Right ventricle myocardium inferior (tissue), 1 donor: ENCODE measurements around the gene SRSF2. TPM values are rescaled to one million over a fixed set of nuclear protein-coding genes. Genes with fewer than 3 reads are reported as not detected.
A peak's percentile ranks its signal among the peaks of the same experiment; 100 is the strongest.
"Not testable (repeated sequence)": the region's sequence is repeated elsewhere in the genome, so short reads cannot be mapped to it uniquely, and the experiment has no call there.

Experiments used
- ATAC-seq: fragments of 200-7000 bp; cut with Tn5 transposase; one replicate; pipeline ENCODE4 v1.9.1; 2020; ENCODE audit warnings: mild to moderate bottlenecking, moderate library complexity
- DNase-seq: peaks from one replicate; pipeline ENCODE4 v3.0.0; 2021; ENCODE audit errors: missing footprints
- intact Hi-C: fragments of 100-400 bp; cut with DNase I; formaldehyde crosslinking; loops from one replicate; pipeline ENCODE4 v1.11.0; 2022
- long read RNA-seq: library from polyadenylated mRNA; unstranded; transcript quantifications from one replicate; pipeline ENCODE4 v2.0.0, GENCODE V29; 2021
- total RNA-seq: library from RNA; stranded (reverse); fragmentation: NEBNext Ultra II Directional; extraction: Animal tissue kit (Norgen Biotek cat#: 25700); gene quantifications from one replicate; pipeline ENCODE4 v1.2.1, GENCODE V29; 2021
- donor health status: DM: no; HTN: yes; CAD: no; lungs with severe emphysema.

The SRSF2 gene, protein sequence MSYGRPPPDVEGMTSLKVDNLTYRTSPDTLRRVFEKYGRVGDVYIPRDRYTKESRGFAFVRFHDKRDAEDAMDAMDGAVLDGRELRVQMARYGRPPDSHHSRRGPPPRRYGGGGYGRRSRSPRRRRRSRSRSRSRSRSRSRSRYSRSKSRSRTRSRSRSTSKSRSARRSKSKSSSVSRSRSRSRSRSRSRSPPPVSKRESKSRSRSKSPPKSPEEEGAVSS
- total RNA-seq = 74.0 TPM
- long read RNA-seq, transcript SRSF2-202 (3 exons, 1,927 nt) = major isoform, 17 of 28 reads
- long read RNA-seq, partial matches to known transcripts = 1 of 28 reads
- long read RNA-seq, other reads (novel, unspliced or antisense) = 4 of 28 reads

DNA sequence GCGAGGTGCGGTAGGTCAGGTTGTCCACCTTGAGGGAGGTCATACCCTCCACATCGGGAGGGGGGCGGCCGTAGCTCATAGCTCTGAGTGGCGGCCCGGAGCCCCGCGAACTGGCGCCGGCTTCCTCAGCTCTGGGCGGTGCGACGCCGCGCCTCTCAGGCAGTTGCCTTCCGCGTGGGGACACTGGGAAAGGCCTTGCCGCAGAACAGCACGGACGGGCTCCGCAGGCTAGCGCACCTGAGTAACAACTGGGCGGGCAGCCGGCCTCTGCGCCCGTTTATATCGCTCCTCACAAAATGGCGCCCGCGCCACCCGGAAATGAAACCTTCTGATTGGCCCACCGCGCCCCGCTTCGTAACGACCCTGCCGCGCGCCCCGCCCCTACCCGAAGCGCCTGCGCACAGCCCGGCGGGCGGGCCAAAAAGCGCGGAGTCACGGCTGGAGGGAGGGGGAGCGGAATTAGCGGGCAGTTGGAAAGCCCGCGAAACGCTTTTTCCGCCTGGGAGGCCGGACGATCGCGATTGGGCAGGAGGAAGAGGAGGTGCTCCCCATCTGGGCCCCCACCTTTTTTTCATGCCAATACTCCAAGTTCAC, at the start of gene SRSF2:
Gene SRSF2 (minus strand): TSS at position 250 of the 594 bp plus-strand sequence. CDS start 171 bp downstream, at position 79.
- peak; percentile 99 for DNase-seq
- intact Hi-C loops = loop anchor here (1.0 kb wide), 1 partner anchor 11 kb away; the partner anchor contains the start of genes JMJD6 and METTL23
- peak; percentile 92 for ATAC-seq

DNA sequence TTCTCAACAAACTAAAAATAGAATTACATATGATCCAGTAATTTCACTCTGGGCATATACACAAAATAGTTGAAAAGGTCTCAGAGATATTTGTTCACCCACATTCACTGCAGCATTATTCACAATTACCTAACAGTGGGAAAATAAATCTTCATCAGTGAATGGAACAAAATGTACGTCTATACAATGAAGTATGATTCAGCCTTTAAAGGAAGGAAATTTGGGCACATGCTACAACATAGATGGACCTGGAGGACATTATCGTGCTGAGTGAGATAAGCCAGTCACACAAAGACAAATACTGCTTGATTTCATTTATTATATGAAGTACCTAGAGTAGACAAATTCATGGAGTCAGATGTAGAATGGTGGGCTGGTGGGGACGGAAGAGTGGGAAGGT, 47.8 kb upstream of the SRSF2 start:
- intact Hi-C loops = no loop called here
- DNase-seq = no peak

DNA sequence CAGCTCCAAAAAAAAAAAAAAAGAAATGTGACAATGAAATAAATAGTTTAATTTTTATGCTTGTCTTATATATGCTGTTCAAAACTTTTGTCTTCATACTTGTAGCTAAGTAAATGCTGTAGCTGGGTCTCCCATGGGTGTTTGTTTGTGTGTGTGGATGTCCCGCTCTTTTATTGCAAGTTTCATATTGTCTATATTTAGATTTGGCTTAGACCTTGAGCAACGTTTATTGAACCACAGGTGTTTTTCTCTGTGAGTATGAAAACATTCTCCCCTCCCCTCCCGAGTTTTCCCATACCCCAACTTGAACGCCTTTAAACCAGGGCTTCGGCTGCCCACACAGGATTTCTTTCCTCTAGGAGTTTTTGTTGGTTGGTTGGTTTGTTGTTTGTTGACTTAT, 46.0 kb upstream of the SRSF2 start:
- ATAC-seq (no peak), DNase-seq (no peak)
- intact Hi-C loops = no loop called here

More for the DNA sequence above, 47.8 kb upstream of the SRSF2 start:
- no peak for ATAC-seq

DNA sequence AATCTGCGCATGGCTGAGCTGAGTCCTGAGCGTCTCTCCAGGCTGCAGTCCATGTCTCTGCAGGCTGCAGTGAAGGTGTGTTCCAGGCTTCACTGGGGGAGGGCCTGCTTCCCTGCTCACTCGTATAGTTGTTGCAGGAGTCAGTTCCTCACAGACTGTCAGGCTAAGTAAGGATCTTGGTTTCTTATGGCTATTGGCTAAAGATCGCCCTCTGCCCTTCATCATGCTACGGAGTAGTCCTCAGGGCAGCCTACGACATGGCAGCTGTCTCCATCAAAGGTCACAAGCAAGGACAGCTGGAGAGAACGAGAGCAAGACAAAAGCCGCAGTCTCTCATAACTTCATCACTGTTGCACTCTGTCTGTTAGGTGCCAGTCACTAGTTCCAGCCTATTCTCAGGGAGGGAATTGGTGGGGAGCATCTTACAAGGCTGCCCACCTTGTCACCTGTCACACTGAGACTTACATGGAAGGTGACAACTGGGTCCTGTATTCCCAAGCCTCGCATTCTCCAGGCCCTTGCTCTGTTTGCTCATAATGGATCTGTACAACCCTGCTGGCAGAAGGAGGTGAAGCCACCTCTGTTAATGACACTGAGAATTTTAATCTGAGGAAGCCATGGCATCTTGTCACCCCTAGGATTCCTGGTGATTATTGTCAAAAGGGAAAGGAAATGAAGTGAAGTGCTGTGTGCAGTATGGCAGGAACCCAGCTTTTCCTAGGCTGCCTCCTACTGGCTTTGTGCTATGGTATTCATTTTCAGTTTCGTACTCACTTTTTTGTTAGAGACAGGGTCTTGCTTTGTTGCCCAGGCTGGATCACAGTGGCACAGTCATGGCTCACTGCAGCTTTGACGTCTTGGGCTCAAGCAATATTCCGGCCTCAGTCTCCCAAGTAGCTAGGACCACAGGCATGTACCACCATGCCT, 44.2 kb upstream of the SRSF2 start:
- no peak for DNase-seq
- ATAC-seq = no peak
- intact Hi-C loops = no loop called here

DNA sequence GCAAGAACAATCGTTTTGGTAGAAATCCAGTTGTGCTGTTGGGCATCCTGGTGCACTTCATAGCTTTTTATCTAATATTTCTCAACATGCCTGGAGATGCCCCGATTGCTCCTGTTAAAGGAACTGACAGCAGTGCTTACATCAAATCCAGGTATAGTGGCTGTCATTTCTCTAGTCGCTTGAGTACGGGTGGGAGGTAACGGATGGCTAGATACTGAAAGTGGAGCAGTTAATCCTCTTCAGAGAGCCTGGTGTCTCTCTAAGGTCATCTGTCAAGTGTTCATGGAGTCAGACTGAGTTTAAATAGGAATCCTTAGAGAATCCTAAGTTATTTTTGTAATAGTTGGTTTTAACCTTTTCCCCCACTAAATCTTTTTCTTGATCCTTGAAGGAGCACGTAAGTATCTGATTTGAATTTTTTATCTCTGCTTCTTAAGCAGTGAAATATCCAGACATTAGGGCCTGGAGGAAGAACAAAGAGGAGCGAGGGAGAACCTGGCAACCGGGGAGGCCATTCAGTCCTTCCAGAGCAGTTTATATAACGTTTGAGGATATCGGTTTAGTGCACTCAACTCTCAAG, 38.0 kb upstream of the SRSF2 start:
- ATAC-seq = no peak
- intact Hi-C loops = no loop called here
- DNase-seq = no peak

DNA sequence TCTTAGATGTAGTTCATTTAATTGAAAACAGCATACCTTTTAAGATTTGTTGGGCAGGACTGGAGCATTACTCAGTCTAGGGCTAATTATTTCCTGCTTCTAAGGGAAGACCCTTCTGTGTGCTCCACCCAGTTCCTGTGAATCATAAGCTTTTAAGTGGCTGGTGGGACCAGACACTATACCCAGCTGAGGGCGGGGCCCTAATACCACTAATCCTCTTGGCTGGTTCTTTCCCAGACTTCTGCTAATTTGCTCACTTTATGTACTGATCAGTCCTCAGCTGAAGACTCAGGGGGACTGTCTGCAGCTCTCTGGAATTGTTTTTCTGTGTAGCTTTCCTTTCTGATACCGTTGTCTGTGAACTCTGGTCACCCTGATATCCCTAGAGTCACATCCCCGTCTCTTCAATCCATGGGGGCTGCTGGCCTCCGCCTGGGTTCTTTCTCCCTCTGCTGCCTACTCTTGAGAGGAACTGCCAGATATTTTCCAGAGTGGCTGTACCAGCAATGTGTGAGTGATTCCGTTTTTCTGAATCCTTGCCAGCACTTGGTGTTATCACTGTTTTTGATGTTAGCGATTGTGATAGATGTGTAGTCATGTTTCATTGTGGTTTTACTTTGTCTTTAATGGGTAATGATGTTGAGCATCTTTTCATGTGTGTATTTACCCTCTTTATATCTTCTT, 35.9 kb upstream of the SRSF2 start:
- DNase-seq (no peak), ATAC-seq (no peak)

DNA sequence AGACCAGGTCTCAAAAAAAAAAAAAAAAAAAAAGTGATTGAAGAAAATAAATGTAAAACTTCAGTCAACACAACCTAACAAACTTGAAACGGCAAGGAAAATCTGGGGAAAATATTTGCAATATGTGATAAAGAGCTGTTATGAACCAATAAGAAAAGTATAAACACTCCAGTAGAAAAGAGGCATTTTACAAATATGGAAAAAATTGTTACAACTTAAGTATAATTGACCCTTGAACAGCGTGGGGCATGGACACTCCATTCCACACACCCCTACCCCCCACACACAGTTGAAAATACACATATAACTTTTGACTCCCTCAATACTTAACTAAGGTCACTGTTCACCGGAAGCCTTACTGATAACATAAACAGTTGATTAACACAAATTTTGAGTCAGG, 21.4 kb upstream of the SRSF2 start:
- ATAC-seq (no peak), DNase-seq (no peak)
- intact Hi-C loops = no loop called here

More for the DNA sequence above, 35.9 kb upstream of the SRSF2 start:
- intact Hi-C loops = no loop called here

DNA sequence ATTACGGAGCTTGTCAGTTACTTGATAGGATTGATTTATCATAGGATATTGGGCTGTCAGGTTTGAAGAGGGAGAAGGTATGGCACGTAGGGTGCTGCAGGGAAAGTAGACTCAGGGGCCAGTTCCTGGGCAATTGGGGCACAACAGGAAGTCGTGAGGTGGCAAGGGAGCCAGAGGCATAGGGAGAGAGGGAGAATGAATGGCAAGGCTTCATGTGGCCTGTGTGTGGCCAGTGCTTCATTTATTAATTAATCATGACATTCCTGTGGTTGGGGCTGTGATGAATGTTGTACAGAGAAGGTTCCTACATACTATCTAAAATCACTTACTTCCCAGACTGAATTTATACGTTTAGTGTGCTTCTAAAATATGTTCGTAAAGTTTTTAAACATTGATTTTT, 20.1 kb upstream of the SRSF2 start:
- DNase-seq = no peak
- no peak for ATAC-seq
- intact Hi-C loops = no loop called here

DNA sequence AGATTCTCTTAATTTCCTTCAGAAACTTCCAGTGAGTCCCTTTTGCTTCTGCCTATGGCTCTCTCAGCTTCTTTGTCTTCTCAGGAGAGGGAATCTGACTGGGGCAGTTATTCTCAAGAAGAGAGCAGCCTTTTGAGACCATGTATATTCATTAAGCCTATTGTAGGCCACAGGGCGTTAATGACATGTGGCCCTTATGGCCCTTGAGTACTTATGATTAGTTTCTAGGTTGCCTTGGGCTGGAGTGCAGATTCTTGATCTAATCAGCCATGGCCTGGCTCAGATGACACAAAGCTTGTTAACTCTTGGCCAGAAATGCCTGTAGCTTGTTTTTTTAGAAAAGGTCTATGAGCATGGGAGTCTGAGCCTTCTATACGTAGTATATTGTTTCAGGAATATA, 18.2 kb upstream of the SRSF2 start:
- intact Hi-C loops = no loop called here
- DNase-seq (no peak), ATAC-seq (peak; percentile 28)

DNA sequence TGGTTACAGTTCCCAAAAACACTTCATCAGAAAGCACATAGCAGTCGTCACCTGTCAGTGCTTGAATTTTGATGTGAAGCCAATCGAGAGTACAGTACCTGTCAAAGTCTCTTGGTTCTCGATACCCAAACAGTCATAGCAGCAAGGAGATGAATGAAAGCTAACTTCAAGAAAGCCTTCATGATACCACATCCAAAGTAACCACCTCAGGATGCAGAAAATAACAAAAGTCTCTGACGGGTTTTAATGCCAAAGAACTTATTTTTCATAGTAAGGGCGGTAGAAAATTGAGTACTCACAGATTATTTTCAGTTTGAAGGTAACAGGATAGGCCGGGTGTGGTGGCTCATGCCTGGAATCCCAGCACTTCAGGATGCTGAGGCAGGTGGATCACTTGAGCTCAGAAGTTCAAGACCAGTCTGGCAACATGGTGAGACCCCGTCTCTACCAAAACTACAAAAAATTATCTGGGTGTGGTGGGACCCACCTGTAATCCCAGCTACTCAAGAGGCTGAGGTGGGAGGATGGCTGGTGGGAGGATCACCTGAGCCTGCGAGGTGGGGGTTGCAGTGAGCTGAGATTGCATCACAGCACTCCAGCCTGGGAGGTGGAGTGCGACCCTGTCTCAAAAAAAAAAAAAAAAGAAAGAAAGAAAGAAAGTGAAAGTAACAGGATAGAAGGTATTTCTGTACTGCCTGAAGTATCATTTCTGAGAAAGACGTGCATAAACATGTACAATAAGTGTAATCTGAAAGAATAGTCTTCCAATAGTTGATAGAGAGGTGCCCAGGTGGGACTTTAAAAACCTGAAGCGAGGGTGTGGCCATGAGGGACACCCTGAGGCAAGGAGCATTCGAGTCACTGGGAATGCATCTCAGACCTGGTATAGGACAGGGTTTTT, 16.2 kb upstream of the SRSF2 start:
- intact Hi-C loops = no loop called here
- ATAC-seq (peak; percentile 42), DNase-seq (no peak)

DNA sequence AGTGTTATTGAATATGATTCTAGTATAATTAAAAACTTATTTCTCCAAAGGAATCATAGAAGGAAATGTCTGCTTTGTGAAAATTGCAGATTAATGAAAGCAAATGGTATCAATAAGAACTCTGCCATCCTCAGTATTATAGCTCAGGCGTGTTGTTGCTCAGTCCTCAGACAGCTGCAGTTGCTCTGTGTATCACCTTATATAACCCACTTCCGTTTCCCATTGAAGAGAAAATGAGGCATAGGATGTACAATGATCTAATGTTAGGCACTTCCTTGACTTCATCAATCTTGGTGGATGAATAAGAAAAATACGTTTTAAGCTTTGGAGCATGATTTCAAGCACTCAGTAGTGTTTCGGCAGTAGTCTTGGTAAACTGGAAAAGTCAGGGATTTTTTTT, 14.9 kb upstream of the SRSF2 start:
- no peak for ATAC-seq

DNA sequence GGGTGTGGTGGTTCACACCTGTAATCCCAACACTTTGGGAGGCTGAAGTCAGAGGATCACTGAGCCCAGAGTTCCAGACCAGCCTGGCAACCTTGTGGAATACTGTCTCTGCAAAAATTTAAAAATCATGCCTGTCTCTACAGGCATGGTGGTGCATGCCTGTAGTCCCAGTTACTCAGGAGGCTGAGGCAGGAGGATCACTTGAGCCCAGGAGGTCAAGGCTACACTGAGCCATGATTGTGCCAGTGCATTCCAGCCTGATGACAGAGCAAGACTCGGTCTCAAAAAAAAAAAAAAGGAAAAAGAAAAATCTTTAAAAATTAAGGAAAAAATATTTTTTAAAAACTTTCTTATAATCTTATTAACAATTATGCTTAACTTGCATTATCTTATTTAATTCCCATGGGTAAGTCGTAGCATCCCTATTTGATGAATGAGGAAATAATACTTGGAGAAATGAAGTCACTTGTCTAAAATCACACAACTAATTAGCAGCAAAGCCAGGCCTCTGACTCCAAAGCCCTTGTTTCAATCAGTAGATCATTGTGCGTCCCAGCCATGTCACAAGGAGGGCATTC, 14.4 kb upstream of the SRSF2 start:
- DNase-seq = no peak
- ATAC-seq = no peak
- intact Hi-C loops = no loop called here

More for the DNA sequence above, 14.9 kb upstream of the SRSF2 start:
- DNase-seq = no peak
- intact Hi-C loops = no loop called here

DNA sequence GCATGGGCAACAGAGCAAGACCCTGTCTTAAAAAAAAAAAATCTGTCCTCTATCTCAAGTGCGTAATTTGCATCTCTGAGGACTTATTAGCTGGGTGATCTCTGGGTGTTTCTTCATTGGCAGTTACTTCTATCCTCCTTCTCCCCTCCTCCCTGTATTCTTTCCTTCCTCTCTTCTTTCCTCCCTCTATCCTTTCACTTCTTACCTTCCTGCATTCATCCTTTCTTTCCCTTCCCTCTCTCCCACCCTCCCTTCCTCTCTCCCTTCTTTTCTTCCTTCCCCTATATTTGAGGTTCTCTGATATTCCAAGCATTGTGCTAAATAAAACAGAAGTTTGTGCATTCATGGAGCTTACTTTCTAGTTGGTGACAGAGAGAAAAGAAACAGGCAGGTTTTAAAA, 11.5 kb upstream of the SRSF2 start:
- intact Hi-C loops = no loop called here
- DNase-seq = no peak
- no peak for ATAC-seq

DNA sequence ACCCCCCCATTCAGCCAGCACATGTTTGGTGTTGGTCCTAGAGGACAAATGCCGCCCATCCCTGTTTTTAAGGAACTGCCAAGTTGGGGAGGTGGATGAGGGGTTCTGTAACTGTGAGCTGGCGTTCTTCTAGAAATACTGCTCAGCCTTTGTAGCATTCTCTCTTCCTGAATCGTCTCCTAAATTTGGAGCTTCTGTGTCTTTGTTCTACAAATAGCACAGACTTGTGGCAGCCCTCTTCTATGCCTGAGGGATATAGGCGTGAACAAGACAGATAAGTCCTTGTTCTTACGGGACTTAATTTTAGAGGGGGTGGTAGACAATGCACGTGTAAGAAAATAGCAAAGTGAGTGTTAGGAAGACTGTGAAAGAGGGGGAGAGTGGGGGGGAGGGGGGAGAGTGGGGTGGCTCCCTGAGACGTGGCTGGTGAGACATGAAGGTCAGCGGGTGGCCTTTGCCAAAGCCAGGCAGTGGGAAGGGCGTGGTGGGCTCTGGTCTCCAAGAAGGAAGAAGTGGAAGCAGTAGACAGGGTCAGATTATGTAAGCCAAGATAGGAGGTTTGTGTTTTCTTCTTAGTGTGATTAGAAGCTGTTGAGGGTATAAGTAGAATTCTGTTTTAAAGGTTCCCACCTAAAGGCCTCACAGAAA, 10.7 kb upstream of the SRSF2 start:
- ATAC-seq (peak; percentile 51), DNase-seq (no peak)
- intact Hi-C loops = no loop called here

DNA sequence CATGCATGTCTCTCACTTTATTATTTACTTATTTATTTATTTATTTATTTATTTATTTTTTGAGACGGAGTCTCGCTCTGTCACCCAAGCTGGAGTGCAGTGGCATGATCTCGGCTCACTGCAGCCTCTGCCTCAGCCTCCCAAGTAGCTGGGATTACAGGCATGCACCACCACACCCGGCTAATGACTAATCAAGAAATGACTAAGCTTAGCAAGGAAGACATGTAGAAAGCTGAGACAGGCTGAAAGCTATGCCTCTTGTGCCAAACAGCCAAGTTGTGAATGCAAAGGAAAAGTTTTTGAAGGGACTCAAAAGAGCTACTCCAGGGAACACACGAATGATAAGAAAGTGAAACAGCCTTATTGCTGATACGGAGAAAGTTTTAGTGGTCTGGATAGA, 8.7 kb upstream of the SRSF2 start:
- ATAC-seq, intact Hi-C loops, DNase-seq: not testable (repeated sequence)

DNA sequence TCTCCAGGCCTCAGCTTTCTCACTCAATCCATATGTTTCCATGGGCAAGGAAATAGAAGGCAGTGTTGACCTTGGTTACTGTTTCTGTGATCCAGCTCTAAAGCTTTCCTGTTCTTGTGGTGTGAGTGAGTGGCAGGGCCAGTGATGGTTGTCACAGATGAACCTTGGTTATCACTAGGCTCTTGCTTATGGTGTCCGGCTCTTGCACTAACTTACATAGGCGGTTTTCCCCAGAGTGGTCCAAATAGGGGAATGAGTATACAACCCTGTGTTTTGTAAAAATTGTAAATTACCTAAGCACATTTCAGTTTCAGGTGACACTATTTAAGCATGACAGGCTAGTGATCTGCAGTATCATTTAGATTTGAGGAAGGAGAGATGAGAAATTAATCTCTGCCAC, 7.6 kb upstream of the SRSF2 start:
- peak; percentile 33 for ATAC-seq
- intact Hi-C loops = no loop called here
- no peak for DNase-seq

DNA sequence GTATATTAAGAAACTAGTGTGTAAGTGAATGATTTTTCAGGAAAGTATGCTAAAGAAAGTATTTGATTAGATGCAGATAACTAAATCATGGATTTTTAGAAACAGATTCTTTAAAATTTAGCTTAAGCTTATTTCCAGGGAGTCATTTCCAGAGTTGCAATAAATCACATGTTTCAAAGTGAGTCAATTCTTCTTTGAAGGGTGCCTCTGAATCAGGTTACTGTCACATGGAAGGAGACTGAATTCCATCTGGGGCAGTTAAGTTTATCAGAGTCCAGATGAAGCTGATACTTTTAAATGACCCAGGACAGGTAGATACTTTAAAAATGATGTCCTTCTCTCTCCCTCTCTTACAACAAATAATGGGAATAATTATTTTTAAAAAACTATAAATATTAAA, 5.8 kb upstream of the SRSF2 start:
- intact Hi-C loops = no loop called here
- no peak for ATAC-seq
- no peak for DNase-seq
